Lower leg skin (tissue), 4 donors: ENCODE results near the gene ENTREP1. TPM values are rescaled to one million over a fixed set of nuclear protein-coding genes. Genes with fewer than 3 reads are reported as not detected.
"Not testable (repeated sequence)": the region's sequence is repeated elsewhere in the genome, so short reads cannot be mapped to it uniquely, and the experiment has no call there.

Experiments
- DNase-seq, 2 donors: peaks; one replicate each; pipeline ENCODE4 v3.0.0-alpha.2; 2019; ENCODE audit warnings: low spot score in 2 of 2
- H3K4me3 ChIP-seq: fragments of 200-600 bp; sonication (generic); 2 replicates; pipeline ENCODE4 v1.5.1; 2017; ENCODE audit warnings: mild to moderate bottlenecking, low read depth; ENCODE audit not compliant: poor library complexity, severe bottlenecking
- POLR2A ChIP-seq, 2 donors: fragments of 450-650 bp; IDR thresholded peaks; one replicate each; pipeline ENCODE4 v1.6.1; 2016 to 2017; ENCODE audit warnings: antibody characterized with exemption in 2 of 2, mild to moderate bottlenecking in 1 of 2, moderate library complexity in 1 of 2
- WGBS, 2 donors: methylation state at CpG; one replicate each; pipeline ENCODE4 v1.1.5; 2018; 5-methylcytosine and 5-hydroxymethylcytosine counted together
- intact Hi-C: fragments of 100-400 bp; cut with DNase I; formaldehyde crosslinking; loops from one replicate; pipeline ENCODE4 v1.15.0; 2023; ENCODE audit warnings: low total_unique reads
- total RNA-seq, 4 donors: library from RNA; depleted of rRNA; stranded (reverse); fragments of >200 nt; gene quantifications; one replicate each; pipeline ENCODE4 v1.1.0, GENCODE V29; 2016
- TF ChIP-seq, protein P1 (sequence below), 3 donors: fragments of 450-650 bp; IDR thresholded peaks; one replicate each; pipeline ENCODE4 v1.5.1; 2016; ENCODE audit warnings: antibody characterized with exemption in 3 of 3, mild to moderate bottlenecking in 3 of 3, moderate library complexity in 2 of 3

Gene ENTREP1
- total RNA-seq, 4 donors from 2014 or later, result 12.7 to 19.1 (median 16.3) TPM

DNA sequence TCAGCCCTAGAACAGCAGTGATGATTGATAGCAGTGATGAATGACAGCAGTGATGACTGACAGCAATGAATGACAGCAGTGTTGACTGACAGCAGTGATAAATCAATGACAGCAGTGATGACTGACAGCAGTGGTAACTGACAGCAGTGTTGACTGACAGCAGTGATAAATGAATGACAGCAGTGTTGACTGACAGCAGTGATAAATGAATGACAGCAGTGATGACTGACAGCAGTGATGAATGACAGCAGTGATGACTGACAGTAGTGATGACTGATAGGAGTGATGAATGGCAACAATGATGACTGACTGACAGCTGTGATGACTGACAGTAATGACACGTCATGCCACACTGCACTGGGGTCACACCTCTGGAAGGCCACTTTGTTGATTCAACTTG, 106.8 kb downstream of the ENTREP1 start:
- peak in 1 of 2 donors; percentile 21 for DNase-seq

DNA sequence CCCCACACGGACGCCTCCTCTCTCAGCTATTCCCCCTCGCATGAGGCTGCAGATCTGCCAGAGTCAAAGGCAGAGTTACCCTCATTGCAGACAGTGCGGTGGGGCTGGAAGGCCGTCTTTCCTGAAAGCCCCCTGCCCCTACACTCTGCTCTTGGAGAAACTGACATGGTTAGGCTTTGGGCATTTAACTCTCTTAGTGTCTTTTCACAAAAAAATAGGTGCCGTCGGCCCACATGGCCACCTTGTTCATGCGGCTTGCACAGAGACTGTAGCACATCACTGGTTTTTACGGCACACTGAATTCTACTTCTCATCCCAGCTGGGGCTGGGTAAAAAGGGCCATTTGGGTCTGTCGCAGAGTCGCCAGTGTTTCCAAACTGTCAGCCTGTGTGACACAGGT, 107.6 kb downstream of the ENTREP1 start:
- WGBS, 2 donors, result 92 to 97% methylated on average over 11 of the region's 11 CpGs
- no peak overlapping the region for H3K4me3 ChIP-seq
- DNase-seq, result peak in 1 of 2 donors; percentile 63
- intact Hi-C loops, result no loop called here
- no peak for TF ChIP-seq POLR2A (IDR thresholded peaks at IDR 0.05)
- TF ChIP-seq, protein P1, sequence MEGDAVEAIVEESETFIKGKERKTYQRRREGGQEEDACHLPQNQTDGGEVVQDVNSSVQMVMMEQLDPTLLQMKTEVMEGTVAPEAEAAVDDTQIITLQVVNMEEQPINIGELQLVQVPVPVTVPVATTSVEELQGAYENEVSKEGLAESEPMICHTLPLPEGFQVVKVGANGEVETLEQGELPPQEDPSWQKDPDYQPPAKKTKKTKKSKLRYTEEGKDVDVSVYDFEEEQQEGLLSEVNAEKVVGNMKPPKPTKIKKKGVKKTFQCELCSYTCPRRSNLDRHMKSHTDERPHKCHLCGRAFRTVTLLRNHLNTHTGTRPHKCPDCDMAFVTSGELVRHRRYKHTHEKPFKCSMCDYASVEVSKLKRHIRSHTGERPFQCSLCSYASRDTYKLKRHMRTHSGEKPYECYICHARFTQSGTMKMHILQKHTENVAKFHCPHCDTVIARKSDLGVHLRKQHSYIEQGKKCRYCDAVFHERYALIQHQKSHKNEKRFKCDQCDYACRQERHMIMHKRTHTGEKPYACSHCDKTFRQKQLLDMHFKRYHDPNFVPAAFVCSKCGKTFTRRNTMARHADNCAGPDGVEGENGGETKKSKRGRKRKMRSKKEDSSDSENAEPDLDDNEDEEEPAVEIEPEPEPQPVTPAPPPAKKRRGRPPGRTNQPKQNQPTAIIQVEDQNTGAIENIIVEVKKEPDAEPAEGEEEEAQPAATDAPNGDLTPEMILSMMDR (IDR thresholded peaks at IDR 0.05), result no peak

More for the DNA sequence above, 106.8 kb downstream of the ENTREP1 start:
- H3K4me3 ChIP-seq, result no peak overlapping the region
- intact Hi-C loops, result no loop called here
- 92 to 97% methylated on average over 1 of the region's 1 CpG for WGBS, 2 donors
- no peak for TF ChIP-seq POLR2A (IDR thresholded peaks at IDR 0.05)
- TF ChIP-seq, protein P1 (IDR thresholded peaks at IDR 0.05), result no peak

DNA sequence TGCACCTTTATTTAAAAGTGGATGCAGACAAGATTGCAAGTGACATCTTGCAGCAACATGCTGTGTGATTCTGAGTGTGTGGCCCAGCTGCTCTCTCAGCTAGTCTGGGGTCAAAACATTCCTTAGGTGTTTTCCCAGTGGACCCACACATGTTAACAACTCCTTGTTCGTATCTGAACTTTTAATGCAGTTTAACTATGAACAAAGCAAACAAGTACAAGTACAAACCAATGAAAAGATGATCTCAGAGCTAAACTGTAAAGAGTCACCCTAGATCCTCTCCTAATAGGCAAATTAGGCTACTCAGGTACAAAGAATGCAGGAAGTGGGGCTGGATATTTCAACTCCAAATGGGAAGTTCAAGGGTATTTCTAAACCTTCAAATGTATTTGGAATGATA, 108.4 kb downstream of the ENTREP1 start:
- WGBS, 2 donors, result 42 to 46% methylated on average over 1 of the region's 1 CpG
- intact Hi-C loops, result no loop called here
- no peak overlapping the region for H3K4me3 ChIP-seq
- no peak for TF ChIP-seq POLR2A (IDR thresholded peaks at IDR 0.05)
- TF ChIP-seq, protein P1 (IDR thresholded peaks at IDR 0.05), result no peak
- DNase-seq, result no peak

DNA sequence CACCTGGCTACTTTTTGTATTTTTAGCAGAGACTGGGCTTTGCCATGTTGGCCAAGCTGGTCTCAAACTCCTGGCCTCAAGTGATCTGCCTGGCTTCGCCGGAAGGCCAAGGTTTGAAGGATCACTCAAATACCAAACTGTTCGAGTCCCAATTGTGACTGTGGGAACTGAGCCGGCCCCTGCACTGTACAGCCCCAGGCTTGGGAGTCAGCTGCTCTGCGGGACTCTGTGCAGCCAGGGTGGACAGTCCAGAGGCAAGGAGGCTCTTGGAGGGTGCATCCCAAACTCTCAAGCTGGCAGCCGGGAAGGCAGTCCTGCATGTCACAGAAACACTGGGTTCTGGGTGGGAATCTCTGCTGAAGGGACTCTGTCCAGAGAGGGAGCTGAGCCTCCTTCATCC, 109.0 kb downstream of the ENTREP1 start:
- no peak overlapping the region for H3K4me3 ChIP-seq
- TF ChIP-seq, protein P1 (IDR thresholded peaks at IDR 0.05), result no peak
- no peak for TF ChIP-seq POLR2A (IDR thresholded peaks at IDR 0.05)
- 92 to 98% methylated on average over 6 of the region's 6 CpGs for WGBS, 2 donors
- peak in 1 of 2 donors; percentile 39 for DNase-seq
- intact Hi-C loops, result no loop called here

DNA sequence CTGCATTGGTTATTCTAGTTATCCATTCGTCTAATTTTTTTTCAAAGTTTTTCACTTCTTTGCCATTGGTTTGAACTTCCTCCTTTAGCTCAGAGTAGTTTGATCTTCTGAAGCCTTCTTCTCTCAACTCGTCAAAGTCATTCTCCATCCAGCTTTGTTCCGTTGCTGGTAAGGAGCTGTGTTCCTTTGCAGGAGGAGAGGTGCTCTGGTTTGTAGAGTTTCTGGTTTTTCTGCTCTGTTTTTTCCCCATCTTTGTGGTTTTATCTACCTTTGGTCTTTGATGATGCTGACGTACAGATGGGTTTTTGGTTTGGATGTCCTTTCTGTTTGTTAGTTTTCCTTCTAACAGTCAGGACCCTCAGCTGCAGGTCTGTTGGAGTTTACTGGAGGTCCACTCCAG, 114.6 kb downstream of the ENTREP1 start:
- 94 to 96% methylated on average over 4 of the region's 4 CpGs for WGBS, 2 donors
- intact Hi-C loops, DNase-seq, H3K4me3 ChIP-seq: not testable (repeated sequence)

DNA sequence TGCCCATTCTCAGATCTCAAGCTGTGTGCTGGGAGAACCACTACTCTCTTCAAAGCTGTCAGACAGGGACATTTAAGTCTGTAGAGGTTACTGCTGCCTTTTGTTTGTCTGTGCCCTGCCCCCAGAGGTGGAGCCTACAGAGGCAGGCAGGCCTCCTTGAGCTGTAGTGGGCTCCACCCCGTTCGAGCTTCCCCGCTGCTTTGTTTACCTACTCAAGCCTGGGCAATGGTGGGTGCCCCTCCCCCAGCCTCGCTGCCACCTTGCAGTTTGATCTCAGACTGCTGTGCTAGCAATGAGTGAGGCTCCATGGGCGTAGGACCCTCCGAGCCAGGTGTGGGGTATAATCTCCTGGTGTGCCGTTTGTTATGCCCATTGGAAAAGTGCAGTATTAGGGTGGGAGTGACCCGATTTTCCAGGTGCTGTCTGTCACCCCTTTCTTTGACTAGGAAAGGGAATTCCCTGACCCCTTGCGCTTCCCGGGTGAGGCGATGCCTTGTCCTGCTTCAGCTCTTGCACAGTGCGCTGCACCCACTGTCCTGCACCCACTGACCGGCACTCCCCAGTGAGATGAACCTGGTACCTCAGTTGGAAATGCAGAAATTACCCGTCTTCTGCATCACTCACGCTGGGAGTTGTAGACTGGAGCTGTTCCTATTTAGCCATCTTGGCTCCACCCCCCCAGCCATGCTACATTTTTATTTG, 115.4 kb downstream of the ENTREP1 start:
- WGBS, 2 donors, result 94% methylated on average over 15 of the region's 15 CpGs
- intact Hi-C loops, H3K4me3 ChIP-seq, DNase-seq: not testable (repeated sequence)

Other genes with a start within 250 kb of the ENTREP1 start
- gene TJP2, start 150.9 kb upstream of the ENTREP1 start, total RNA-seq, result 100 to 1,000 TPM; 137 to 191 (median 167) TPM